T-helper 1 cell (primary cell): Measurements from ENCODE around the gene TMEM220.
"Not testable (repeated sequence)": the region's sequence is repeated elsewhere in the genome, so short reads cannot be mapped to it uniquely, and the experiment has no call there.

Source experiments
- DNase-seq, 5 donors: peaks; one replicate each; pipeline ENCODE4 v3.0.0-alpha.2; 2012 to 2020

The TMEM220 gene

DNA sequence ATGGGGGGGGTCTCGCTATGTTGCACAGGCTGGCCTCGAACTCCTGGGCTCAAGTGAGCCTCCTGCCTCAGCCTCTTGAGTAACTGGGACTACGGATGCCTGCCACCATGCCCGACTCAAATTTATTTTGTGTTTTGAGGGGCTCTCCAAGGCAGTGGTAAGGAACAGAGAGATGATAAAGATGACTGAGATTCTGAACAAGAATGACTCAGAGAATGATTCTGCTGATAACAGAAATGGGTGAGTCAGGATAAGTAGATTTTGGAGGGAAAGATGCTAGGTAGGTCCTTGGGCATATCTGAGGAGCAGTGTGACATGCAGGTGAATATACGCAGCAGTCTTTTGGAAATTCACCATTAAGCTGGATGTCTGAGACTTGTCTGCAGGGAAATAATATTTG lies 2.6 kb downstream of the TMEM220 start:
- peak in 1 of 5 donors; percentile 7 for DNase-seq

GRCh38 chr17:10726196-10726595 lies 3.6 kb downstream of the TMEM220 start:
- DNase-seq: no peak

DNA sequence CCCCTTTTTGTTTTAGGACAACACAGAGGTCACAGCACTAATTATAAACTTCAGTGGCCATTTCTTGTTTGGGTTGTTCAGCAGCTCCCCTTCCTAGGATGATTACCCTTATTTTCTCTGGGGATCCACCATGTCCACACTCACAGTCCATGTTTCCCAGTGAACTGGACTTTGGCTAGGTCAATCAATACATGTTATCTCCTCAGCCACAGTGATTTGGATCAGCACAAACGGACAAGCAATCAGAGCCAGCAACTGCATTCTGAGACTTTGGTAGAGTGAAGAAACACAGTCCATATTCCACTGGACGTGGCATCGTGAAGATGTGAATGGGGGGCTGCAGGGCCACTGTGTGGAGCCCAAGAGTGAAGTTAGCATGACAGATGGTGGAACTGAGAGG lies 4.6 kb downstream of the TMEM220 start:
- no peak for DNase-seq

- no peak for DNase-seq
Observed at GRCh38 chr17:10724546-10725195, 5.2 kb downstream of the TMEM220 start.

GRCh38 chr17:10718547-10718946 lies 11.3 kb downstream of the TMEM220 start:
- no peak for DNase-seq

DNA sequence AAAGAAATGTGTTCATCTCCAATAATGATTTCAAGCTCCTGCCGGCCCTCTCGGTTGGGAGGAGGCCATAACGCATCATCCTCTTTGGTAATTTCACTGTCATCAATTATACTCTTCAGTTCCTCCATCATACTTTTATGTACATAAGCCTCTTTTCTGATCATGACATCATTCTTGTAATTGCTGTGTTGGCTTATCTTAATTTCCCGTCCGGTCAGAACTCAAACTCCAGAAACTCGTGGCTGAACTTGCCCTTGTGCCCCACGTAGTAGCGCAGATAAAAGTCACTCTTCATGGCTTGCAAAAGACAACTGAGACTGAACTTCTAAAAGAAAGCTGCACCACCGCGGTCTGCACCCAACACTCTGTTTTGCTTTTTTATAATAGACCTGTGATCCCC lies 13.6 kb downstream of the TMEM220 start:
- no peak for DNase-seq

DNA sequence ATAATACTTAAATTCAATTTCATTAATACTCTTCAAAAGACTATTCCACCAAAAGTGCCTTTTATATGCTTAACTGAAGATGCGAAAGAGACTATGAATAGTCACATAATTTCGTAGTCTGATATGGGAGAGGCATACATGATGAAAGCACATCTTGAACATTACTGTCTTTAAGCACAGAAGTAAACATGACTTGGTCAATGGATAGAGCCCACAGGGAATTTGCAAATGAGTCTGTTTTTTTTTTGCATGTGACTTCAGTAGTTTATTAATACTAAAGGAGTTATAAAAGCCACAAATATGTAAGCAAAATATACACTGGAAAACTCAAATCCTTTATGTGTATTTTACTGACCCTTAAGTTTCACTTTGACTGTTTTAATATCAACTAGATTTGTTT lies 16.5 kb downstream of the TMEM220 start:
- DNase-seq: no peak

DNA sequence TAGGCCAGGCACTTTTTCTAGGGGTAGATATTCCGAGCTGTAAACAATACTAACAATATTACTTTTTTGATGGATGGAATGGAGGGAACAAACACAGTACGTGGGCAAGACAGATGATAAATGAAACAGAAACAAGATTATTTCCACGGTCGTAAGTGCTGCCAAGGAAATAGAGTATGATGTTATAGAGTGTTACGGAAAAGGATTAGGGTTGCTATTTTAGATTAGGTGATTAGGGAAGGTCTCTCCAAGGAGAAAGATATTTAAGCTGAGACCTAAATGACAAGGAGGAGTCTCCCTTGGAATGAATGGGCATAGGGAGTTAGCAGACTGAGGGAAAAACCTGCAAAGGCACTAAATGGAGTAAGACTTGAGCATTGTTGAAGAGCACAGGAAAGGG lies 24.1 kb downstream of the TMEM220 start:
- no peak for DNase-seq

- no peak for DNase-seq
Observed at GRCh38 chr17:10702574-10702973, 27.2 kb downstream of the TMEM220 start.

GRCh38 chr17:10699856-10700255 lies 30.0 kb downstream of the TMEM220 start:
- peak in 3 of 5 donors; percentile 6 to 55 (median 13) for DNase-seq

DNA sequence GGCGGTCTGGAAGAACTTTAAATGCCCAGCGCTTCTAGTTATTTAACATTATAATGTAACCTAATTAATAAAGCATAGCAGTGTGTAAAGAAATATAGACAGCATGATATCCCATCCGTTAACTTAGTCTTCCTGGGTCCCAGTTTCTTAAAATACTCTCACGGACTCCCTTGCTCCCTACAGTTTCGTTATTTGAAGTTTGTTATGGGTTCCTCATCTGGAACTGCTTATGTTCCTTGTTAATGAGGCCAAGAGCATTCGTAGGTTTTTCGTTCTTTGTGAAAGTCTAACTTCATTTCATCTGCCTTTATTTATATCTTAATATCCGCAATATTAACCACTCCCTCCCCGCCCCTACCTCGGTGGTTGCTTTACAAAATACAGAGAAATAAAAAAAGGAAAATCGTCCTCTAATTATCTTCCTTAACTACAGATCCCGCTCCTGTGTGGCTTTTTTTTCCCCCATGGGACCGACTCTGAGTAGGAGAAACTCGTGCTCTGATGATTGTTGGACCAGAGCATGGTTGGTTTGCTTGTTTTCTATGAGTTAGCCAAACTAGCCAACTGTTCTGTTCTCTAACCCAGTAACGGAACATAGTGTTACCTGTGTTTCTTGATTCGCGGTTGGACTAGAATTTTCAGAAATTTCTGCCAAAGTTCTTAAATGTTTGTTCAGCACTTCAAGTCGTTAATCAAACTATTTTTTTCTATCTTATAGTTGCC lies 31.6 kb downstream of the TMEM220 start:
- no peak for DNase-seq

DNA sequence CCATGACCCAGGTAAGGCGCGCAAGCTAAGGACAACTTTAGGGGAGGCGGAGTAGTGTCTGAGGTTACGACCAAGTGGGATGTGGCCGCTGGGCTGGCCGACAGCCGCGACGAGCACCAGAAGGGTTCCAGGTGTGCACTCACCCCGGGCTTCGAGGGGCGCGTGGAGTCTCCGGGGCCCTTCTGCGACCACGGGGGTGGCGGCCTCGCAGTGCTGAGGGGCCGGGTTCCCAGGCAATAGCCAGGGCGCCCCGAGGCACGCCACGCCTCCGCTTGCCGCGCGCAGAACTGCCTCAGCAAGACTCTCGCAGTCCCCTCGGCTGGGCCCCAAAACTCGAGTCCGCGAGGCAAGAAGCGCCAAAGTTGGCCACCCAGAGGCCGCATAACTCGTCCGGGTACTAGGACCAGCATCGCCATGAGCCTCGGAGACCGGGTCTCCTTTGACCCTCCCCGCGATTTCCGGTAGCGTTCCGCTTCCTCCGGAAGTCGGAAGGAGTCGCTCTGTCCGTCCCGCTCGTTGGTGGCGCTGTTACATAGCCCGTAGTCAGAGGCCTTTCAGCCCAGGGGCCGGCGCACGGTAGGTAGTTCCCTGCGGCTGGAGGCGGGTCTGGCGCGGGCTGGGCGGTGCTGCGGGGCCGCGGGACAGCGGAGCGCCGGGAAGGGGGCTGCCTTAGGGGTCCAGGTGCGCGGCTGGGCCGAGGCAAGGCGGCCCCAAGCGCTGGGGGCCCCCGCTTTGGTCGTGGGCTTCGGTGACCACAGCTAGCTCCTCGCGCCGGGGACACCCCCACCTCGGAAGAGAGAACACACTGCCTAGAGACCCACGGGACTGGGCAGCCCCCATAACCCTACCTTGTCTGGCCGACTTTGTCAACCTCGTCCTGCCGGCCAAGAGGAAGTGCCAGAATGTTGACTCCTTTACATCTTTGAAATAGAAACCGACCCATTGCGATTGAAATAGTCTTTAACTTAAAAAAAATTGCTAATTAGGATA lies 32.4 kb downstream of the TMEM220 start, which contains the start of the genes ADPRM and SCO1:
TSS of gene ADPRM (plus strand) at position 503 of the 990 bp plus-strand sequence. CDS start 7,333 bp downstream, outside the sequence.
TSS of gene SCO1 (minus strand) at position 442 of the 990 bp plus-strand sequence. CDS start at position 416, 26 bp downstream.
- DNase-seq: peak; percentile 81 to 92 (median 85)

DNA sequence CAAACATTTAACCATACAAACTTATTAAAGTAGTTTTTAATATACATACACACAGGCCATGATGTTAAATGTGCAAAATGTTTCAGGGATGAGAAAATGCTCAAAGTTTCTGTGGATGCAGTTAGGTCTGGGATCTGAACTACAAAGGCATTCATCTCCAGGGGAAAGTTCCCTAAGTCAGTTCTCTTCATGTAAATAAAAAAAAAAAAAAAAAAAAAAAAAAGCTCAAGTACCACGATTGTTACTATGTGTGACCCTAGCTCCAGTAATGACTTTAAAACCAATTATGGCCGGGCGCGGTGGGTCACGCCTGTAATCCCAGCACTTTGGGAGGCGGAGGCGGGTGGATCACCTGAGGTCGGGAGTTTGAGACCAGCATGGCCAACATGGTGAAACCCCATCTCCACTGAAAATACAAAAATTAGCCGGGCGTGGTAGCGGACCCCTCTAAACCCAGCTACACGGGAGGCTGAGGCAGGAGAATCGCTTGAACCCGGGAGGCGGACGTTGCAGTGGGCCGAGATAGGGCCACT lies 33.9 kb downstream of the TMEM220 start:
- not testable (repeated sequence) for DNase-seq

DNA sequence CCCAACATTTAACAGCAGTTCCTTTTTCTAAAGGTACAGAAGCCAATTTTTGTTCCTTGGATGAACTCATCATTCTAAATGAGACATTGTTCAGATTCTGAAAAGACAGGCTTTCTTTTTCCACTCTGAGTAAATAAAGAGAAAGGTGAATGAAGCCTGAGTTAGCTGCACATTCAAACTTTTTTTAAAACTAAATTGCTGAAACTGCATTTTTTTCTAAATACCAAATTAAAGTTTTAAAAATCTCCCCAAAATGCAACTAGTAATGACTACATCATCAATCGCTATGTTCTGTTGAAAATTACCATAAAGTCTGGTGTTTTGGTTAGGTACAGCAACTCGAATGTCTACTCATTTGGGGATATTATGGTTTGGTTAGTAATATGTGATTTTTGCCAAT lies 42.3 kb downstream of the TMEM220 start:
- DNase-seq: no peak

GRCh38 chr17:10683853-10684252 lies 46.0 kb downstream of the TMEM220 start:
- DNase-seq: peak in 1 of 5 donors; percentile 16

DNA sequence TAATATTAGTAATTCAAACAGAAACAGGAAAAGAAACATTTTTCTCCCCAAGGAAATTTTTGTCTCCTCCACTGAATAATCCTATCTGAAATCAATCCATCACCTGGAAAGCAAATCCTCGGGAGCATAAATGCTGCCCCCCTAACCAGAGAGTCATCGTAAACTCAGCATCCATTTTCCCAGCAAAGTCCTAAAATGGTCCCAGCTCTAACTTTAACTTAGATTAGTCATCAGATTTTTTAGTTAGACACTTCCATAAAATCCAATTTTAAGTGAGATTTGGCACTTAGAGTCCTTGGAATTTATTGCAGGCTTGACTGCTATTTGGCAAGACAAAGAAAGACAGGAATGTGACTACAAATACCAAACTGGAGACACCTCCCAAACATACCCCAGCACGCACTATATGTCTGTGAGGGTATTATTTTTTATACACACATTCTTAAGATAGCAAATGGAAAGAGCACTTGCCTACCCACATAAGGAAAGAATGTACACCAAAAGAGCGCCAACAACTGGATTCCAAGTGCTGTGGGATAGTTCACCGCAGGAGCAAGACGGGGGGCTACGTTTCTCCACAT lies 47.9 kb downstream of the TMEM220 start:
- no peak for DNase-seq

GRCh38 chr17:10674704-10675103 lies 55.1 kb downstream of the TMEM220 start:
- DNase-seq: no peak

DNA sequence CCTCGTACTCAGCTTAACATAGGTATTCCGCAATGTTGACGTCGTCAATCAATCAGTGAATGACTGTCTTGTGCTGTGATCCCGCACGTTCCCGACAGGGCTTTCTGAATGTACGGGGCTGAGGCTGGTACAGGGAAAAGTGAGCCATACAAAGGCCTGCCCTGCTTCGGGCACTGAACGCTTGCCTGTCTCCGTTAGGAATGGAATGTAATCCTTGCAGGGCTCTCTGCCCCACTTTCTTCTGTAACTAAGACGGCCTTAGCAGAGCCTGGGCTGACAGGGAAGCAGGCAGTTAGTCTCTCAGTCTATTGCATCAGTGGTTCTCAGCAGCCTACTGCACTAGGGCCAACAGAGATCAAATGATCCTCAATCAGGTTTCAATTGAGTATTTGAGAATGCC lies 56.5 kb downstream of the TMEM220 start:
- DNase-seq: no peak

GRCh38 chr17:10668775-10669174 lies 61.0 kb downstream of the TMEM220 start:
- no peak for DNase-seq

GRCh38 chr17:10666906-10667305 lies 62.9 kb downstream of the TMEM220 start:
- DNase-seq: no peak

- DNase-seq: no peak
Observed at GRCh38 chr17:10664571-10664970, 65.3 kb downstream of the TMEM220 start.
